ENCODE measurements around the gene SFMBT1.

GRCh38 chr3:53030619-53031449, 15.0 kb downstream of the SFMBT1 start:
- no peak for TF ChIP-seq CTCF (conservative IDR thresholded peaks at IDR 0.05; ENCODE audit: low read depth, low read length)
- TF ChIP-seq EZH2 (IDR thresholded peaks at IDR 0.05; ENCODE audit: borderline replicate concordance, low read depth, low read length, poor library complexity, severe bottlenecking), result no peak
